Activated CD8-positive, alpha-beta memory T cell treated with anti-CD3 and anti-CD28 coated beads for 1 hour (primary cell): ENCODE results near the gene MINK1.
"Not testable (repeated sequence)": the region's sequence is repeated elsewhere in the genome, so short reads cannot be mapped to it uniquely, and the experiment has no call there.

Experiments used
- DNase-seq, 2 donors: peaks; one replicate each; pipeline ENCODE4 v3.0.0-alpha.2; 2020; ENCODE audit warnings: low read depth in 1 of 2; ENCODE audit errors: extremely low read depth in 1 of 2

MINK1 gene

GRCh38 chr17:4867535-4867934, 34.4 kb downstream of the MINK1 start:
- DNase-seq: not testable (repeated sequence)

GRCh38 chr17:4869058-4869998, 36.2 kb downstream of the MINK1 start:
- not testable (repeated sequence) for DNase-seq

DNA sequence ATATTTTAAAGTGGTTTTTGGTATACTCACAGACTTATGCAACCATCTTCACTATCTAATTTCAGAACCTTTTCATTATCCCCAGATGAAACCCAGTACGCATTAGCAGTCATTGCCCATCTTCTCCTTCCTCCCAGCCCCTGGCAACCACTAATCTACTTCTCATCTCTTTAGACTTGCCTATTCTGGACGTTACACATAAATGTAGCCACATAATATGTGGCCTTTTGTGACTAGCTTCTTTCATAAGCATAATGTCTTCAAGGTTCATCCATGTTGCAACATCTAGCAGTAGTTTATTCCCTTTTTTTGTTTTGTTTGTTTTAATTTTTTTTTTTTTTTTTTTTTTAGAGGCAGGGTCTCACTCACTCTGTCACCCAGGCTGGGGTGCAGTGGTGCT, 37.7 kb downstream of the MINK1 start:
- DNase-seq: no peak

DNA sequence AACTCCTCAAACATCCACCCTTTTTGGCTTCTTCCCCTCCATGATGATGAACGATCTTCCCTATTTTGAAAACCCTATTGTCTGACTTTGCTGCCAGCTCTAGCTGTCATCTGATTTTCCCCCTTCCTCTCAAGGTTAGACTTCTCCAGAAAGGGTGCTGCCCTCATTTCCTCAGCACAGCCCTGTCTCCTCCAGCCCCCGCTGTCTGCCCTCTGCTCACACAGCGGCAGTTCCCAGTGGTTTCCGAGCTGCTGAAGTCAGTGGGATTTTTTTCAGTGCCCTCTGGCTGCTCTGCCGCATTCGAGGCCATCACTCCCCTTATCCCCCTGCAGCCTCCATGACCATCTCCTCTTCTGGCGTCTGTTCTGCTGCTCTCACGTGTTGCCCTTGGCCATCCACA, 39.6 kb downstream of the MINK1 start:
- no peak for DNase-seq

GRCh38 chr17:4877089-4877488, 43.9 kb downstream of the MINK1 start:
- no peak for DNase-seq

GRCh38 chr17:4879601-4880000, 46.5 kb downstream of the MINK1 start:
- DNase-seq: no peak

DNA sequence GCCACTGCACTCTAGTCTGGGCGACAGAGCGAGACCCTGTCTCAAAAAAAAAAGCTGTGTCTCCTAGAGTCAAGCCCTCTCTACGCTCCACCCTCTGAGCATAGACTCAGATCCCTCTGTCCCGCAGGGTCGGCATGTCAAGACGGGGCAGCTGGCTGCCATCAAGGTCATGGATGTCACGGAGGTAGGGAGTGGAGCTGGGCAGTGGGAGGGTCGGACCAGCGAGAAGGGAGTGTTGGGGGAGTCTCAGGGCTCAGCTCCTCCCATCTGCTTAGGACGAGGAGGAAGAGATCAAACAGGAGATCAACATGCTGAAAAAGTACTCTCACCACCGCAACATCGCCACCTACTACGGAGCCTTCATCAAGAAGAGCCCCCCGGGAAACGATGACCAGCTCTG, 47.7 kb downstream of the MINK1 start:
- no peak for DNase-seq

GRCh38 chr17:4881761-4882555, 48.8 kb downstream of the MINK1 start:
- DNase-seq: peak in 1 of 2 donors; percentile 60

DNA sequence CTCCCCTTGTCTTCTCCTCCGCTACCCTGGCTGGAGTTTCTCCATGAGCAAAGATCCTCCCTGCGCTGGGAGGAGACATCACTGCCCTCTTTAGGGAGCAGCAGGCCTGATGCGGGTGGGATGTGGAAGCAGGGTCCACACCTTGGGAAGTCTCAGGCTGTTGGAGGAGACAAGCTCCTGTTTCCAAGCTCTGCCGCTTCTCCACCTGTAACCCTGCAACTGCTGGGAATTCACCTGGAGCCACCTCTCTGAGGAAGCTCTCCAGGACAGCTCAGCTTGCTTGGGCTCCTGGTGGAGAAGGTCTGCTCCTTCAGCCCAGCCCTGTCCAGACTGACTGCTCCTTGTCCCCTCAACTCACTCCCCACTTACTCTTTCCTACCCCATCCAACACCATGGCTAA, 51.3 kb downstream of the MINK1 start:
- no peak for DNase-seq

DNA sequence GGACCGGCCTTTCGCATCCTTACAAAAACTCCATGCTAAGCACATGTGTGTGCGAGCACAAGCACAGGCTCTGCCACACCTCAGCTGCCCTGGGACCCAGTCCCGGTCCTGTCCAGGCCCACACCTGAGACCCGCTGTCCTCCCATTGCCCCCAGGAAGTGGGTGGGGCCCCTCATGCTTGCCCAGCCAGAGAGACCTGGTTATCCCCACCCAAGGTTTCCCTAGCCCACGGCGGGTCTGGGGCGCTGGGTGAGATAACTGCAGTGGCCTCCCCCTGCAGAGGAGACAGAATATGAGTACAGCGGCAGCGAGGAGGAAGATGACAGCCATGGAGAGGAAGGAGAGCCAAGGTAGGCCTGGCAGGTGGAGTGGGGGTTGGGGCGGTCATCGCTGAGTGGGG, 53.7 kb downstream of the MINK1 start:
- DNase-seq: no peak

- DNase-seq: no peak
These were observed 54.4 kb downstream of the MINK1 start for GRCh38 chr17:4887581-4887980.

DNA sequence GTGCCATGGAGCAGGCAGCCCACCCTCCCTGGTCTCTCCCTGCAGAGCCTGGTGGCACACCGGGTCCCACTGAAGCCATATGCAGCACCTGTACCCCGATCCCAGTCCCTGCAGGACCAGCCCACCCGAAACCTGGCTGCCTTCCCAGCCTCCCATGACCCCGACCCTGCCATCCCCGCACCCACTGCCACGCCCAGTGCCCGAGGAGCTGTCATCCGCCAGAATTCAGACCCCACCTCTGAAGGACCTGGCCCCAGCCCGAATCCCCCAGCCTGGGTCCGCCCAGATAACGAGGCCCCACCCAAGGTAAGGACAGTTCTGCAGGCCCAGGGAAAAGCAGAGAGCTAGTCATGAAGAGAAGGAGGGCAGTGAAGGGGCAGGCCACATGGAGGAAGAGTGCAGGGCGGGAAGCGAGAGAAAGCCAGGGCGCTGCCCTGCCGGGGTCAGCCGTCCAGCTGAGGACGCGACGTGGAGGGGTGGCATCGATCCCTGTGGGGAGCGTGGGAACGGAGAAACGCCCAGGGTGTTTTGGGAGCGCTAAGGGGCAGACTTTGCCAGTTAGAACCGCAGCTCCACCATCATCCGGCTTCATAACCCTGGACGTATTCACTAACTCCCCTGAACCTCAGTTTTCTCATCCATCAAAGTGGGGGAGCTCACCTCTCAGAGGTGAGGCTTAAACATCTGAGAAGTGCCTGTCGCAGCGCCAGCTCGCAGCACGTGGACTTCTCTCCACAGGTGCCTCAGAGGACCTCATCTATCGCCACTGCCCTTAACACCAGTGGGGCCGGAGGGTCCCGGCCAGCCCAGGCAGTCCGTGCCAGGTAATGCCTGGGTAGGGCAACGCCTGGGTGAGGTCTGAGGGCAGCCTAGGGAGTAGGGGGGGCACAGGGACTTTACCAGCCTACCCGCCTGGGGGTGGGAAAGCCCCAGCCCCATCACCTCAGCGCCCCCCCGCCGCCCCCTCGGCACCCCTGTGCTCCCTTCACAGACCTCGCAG, 58.6 kb downstream of the MINK1 start:
- DNase-seq: no peak

GRCh38 chr17:4892499-4893221, 59.5 kb downstream of the MINK1 start:
- DNase-seq: no peak

DNA sequence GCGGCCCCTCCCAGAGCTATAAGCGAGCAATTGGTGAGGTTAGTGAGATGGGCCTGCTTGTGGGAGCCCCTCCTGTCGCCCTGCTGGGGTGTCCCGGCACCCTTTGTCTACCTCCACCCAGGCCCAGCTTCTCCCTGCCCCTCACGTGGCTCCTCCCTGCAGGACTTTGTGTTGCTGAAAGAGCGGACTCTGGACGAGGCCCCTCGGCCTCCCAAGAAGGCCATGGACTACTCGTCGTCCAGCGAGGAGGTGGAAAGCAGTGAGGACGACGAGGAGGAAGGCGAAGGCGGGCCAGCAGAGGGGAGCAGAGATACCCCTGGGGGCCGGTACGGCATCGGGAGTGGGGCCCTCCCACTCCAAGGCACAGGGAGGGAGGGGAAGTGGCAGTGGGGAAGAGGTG, 60.1 kb downstream of the MINK1 start:
- DNase-seq: no peak

DNA sequence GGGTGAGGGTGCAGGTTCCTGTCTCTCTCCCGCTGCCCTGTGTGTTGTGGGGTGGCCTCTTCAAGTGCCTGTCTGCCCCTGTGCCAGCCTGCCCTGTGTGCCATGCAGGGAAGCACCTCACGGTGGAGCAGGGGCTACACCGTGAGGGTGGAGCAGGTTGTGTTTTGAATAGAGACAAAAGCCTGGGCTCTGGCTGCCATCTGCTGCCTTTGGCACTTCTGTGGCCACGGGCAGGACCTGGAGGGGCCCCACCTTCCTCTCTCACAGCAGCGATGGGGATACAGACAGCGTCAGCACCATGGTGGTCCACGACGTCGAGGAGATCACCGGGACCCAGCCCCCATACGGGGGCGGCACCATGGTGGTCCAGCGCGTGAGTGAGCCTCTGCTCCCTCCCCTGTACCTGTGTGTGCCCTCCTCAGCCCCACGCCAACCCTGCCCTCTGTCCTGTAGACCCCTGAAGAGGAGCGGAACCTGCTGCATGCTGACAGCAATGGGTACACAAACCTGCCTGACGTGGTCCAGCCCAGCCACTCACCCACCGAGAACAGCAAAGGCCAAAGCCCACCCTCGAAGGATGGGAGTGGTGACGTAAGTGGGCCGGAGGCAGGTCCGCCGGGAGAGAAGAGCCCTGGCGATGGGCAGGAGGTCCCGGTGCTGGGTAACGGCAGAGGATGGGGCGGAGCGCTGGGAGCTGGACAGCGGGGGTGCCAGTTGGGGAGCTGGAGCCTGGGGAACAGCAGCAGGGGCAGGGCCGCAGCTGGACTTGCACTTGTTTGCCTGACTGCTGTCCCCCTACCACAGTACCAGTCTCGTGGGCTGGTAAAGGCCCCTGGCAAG, 60.8 kb downstream of the MINK1 start:
- no peak for DNase-seq

DNA sequence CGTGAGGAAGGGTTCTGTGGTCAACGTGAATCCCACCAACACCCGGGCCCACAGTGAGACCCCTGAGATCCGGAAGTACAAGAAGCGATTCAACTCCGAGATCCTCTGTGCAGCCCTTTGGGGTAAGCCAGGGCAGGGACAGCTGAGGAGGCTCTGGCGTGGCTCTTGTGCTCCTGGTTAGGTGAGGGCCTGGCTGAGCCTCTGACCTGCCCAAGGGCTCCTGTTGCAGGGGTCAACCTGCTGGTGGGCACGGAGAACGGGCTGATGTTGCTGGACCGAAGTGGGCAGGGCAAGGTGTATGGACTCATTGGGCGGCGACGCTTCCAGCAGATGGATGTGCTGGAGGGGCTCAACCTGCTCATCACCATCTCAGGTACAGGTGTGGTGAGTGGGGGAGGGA, 62.0 kb downstream of the MINK1 start:
- DNase-seq: no peak

- DNase-seq: no peak
These were observed 62.7 kb downstream of the MINK1 start for GRCh38 chr17:4895657-4896331.

GRCh38 chr17:4896332-4897197, 63.4 kb downstream of the MINK1 start:
- DNase-seq: no peak
